Ascending aorta (tissue), 2 donors: ENCODE data around the gene HCK. TPM values are rescaled to one million over a fixed set of nuclear protein-coding genes. Genes with fewer than 3 reads are reported as not detected.

ENCODE experiments used
- DNase-seq, 2 donors: peaks; one replicate each; pipeline ENCODE4 v3.0.0-alpha.2; 2019; ENCODE audit warnings: low spot score in 2 of 2
- H3K27ac ChIP-seq, 2 donors: fragments of 200-600 bp; sonication (generic); one replicate each; pipeline ENCODE4 v1.5.1; 2016 to 2017; ENCODE audit warnings: mild to moderate bottlenecking in 1 of 2
- H3K27me3 ChIP-seq: fragments of 200-600 bp; sonication (generic); one replicate; pipeline ENCODE4 v1.5.1; 2017
- H3K36me3 ChIP-seq, 2 donors: fragments of 200-600 bp; sonication (generic); one replicate each; pipeline ENCODE4 v1.5.1; 2016
- H3K4me1 ChIP-seq, 2 donors: fragments of 200-600 bp; sonication (generic); one replicate each; pipeline ENCODE4 v1.5.1; 2016 to 2017; ENCODE audit warnings: mild to moderate bottlenecking in 1 of 2
- H3K4me3 ChIP-seq, 2 donors: fragments of 200-600 bp; sonication (generic); one replicate each; pipeline ENCODE4 v1.5.1; 2016 to 2017; ENCODE audit warnings: mild to moderate bottlenecking in 1 of 2
- H3K9me3 ChIP-seq, 2 donors: fragments of 200-600 bp; sonication (generic); one replicate each; pipeline ENCODE4 v1.5.1; 2016
- CTCF ChIP-seq, 3 experiments: fragments of 200-600 bp in 2 of 3; fragments of 450-650 bp in 1 of 3; sonication (generic) in 2 of 3; IDR thresholded peaks; one replicate each; pipeline ENCODE4 v1.5.1; 2016 to 2019; ENCODE audit warnings: antibody characterized with exemption in 3 of 3, mild to moderate bottlenecking in 1 of 3, moderate library complexity in 1 of 3
- intact Hi-C: fragments of 100-400 bp; cut with DNase I; formaldehyde crosslinking; loops from one replicate; pipeline ENCODE4 v1.15.1; 2023
- total RNA-seq: library from RNA; depleted of rRNA; stranded (reverse); fragments of >200 nt; gene quantifications from one replicate; pipeline ENCODE4 v1.1.0, GENCODE V29; 2016

HCK gene
- total RNA-seq, 1 donor from 2014 or later = 16.8 TPM

GRCh38 chr20:32140603-32141002 lies 88.6 kb downstream of the HCK start:
- H3K4me3 ChIP-seq = no peak overlapping the region
- intact Hi-C loops = no loop called here
- H3K4me1 ChIP-seq = no peaks in the 10 kb centered on the region
- no peak overlapping the region for H3K27ac ChIP-seq
- H3K9me3 ChIP-seq = no peaks in the 10 kb centered on the region
- TF ChIP-seq CTCF (IDR thresholded peaks at IDR 0.05) = no peak
- no peaks in the 10 kb centered on the region for H3K27me3 ChIP-seq
- peaks cover 87 to 94% of the 10 kb centered on the region in 2 donors for H3K36me3 ChIP-seq
- no peak for DNase-seq

- H3K36me3 ChIP-seq = peaks cover 87 to 96% of the 10 kb centered on the region in 2 donors
- intact Hi-C loops = no loop called here
- no peaks in the 10 kb centered on the region for H3K9me3 ChIP-seq
- H3K27ac ChIP-seq = no peak overlapping the region
- no peak overlapping the region for H3K4me3 ChIP-seq
- DNase-seq = no peak
- no peaks in the 10 kb centered on the region for H3K27me3 ChIP-seq
- no peak for TF ChIP-seq CTCF (IDR thresholded peaks at IDR 0.05)
- H3K4me1 ChIP-seq = no peaks in the 10 kb centered on the region
These were observed 89.5 kb downstream of the HCK start for GRCh38 chr20:32141465-32141980.

- no peak for DNase-seq
These were observed 90.0 kb downstream of the HCK start for GRCh38 chr20:32142088-32142487.

GRCh38 chr20:32142991-32143390 lies 90.9 kb downstream of the HCK start:
- H3K9me3 ChIP-seq = no peaks in the 10 kb centered on the region
- H3K27me3 ChIP-seq = no peaks in the 10 kb centered on the region
- no peaks in the 10 kb centered on the region for H3K4me1 ChIP-seq
- no peak overlapping the region for H3K4me3 ChIP-seq
- H3K27ac ChIP-seq = no peak overlapping the region
- H3K36me3 ChIP-seq = peaks cover 77 to 92% of the 10 kb centered on the region in 2 donors
- intact Hi-C loops = no loop called here
- no peak for TF ChIP-seq CTCF (IDR thresholded peaks at IDR 0.05)
- DNase-seq = no peak

More at GRCh38 chr20:32142088-32142487, 90.0 kb downstream of the HCK start:
- no peaks in the 10 kb centered on the region for H3K9me3 ChIP-seq
- no peak overlapping the region for H3K27ac ChIP-seq
- H3K4me1 ChIP-seq = no peaks in the 10 kb centered on the region
- no peak overlapping the region for H3K4me3 ChIP-seq
- H3K27me3 ChIP-seq = no peaks in the 10 kb centered on the region
- peaks cover 86 to 96% of the 10 kb centered on the region in 2 donors for H3K36me3 ChIP-seq
- intact Hi-C loops = no loop called here
- no peak for TF ChIP-seq CTCF (IDR thresholded peaks at IDR 0.05)

GRCh38 chr20:32144898-32145662 lies 93.0 kb downstream of the HCK start:
- TF ChIP-seq CTCF (IDR thresholded peaks at IDR 0.05) = no peak
- intact Hi-C loops = no loop called here
- Histone ChIP-seq H3K36me3 (peaks cover 70 to 92% of the 10 kb centered on the region in 2 donors), H3K27me3 (no peaks in the 10 kb centered on the region), H3K4me1 (no peaks in the 10 kb centered on the region), H3K27ac (no peak overlapping the region), H3K9me3 (no peaks in the 10 kb centered on the region), H3K4me3 (no peak overlapping the region)
- DNase-seq = no peak
